Mononuclear cell (primary cell): ENCODE results near the gene SH3RF3. TPM values are rescaled to one million over a fixed set of nuclear protein-coding genes. Genes with fewer than 3 reads are reported as not detected.

ENCODE experiments used
- H3K27me3 ChIP-seq: 2 replicates; pipeline ENCODE4 v1.6.0; 2011; ENCODE audit warnings: low read length, control low read depth; ENCODE audit not compliant: insufficient read depth
- H3K4me1 ChIP-seq: 2 replicates; pipeline ENCODE4 v1.5.1; 2011; ENCODE audit warnings: mild to moderate bottlenecking, low read length, control low read depth; ENCODE audit not compliant: insufficient read depth
- H3K4me3 ChIP-seq: 2 replicates; pipeline ENCODE4 v1.5.1; 2011; ENCODE audit warnings: mild to moderate bottlenecking, low read length, moderate library complexity
- H3K9me3 ChIP-seq: 2 replicates; pipeline ENCODE4 v1.5.1; 2011; ENCODE audit warnings: low read depth, mild to moderate bottlenecking, control low read depth, low read length
- total RNA-seq: library from RNA; depleted of rRNA; stranded (reverse); fragments of >200 nt; gene quantifications from one replicate; pipeline ENCODE4 v1.2.3, GENCODE V29; 2012

The SH3RF3 gene
- total RNA-seq, 1 donor = 2.2 TPM

GRCh38 chr2:109185821-109186570 lies 57.0 kb downstream of the SH3RF3 start:
- no peaks in the 10 kb centered on the region for H3K27me3 ChIP-seq
- H3K4me3 ChIP-seq = no peak overlapping the region
- H3K9me3 ChIP-seq = no peaks in the 10 kb centered on the region
- no peaks in the 10 kb centered on the region for H3K4me1 ChIP-seq

- Histone ChIP-seq H3K27me3 (no peaks in the 10 kb centered on the region), H3K4me3 (no peak overlapping the region), H3K9me3 (no peaks in the 10 kb centered on the region), H3K4me1 (no peaks in the 10 kb centered on the region)
Observed at GRCh38 chr2:109186656-109187250, 57.7 kb downstream of the SH3RF3 start.

GRCh38 chr2:109187711-109188495 lies 58.9 kb downstream of the SH3RF3 start:
- H3K4me1 ChIP-seq = no peaks in the 10 kb centered on the region
- H3K4me3 ChIP-seq = no peak overlapping the region
- H3K9me3 ChIP-seq = no peaks in the 10 kb centered on the region
- H3K27me3 ChIP-seq = no peaks in the 10 kb centered on the region

DNA sequence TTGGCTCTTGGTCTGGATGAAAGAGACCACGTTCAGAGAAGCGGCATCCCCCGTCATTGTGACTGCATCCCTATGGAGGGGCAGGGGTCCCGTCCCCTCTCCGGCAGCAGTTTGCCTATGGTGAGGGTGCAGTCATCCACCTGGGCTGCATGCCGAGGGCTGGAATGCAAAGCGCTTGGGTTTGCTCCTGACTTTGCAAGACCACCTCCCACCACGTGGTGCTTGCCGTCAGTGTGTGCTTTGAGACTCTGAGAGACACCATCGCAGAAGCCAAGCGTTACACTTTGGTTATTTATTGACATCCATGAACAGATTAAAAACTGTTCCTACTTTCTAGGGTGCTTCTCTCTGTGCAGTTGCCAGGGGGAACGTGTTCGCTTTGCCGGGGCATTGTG lies 59.5 kb downstream of the SH3RF3 start:
- H3K27me3 ChIP-seq = no peaks in the 10 kb centered on the region
- no peaks in the 10 kb centered on the region for H3K9me3 ChIP-seq
- H3K4me3 ChIP-seq = no peak overlapping the region
- no peaks in the 10 kb centered on the region for H3K4me1 ChIP-seq

- H3K9me3 ChIP-seq = no peaks in the 10 kb centered on the region
- H3K27me3 ChIP-seq = no peaks in the 10 kb centered on the region
- no peaks in the 10 kb centered on the region for H3K4me1 ChIP-seq
- H3K4me3 ChIP-seq = no peak overlapping the region
Observed at GRCh38 chr2:109188898-109189297, 59.9 kb downstream of the SH3RF3 start.

GRCh38 chr2:109189751-109190150 lies 60.7 kb downstream of the SH3RF3 start:
- no peak overlapping the region for H3K4me3 ChIP-seq
- no peaks in the 10 kb centered on the region for H3K27me3 ChIP-seq
- H3K4me1 ChIP-seq = no peaks in the 10 kb centered on the region
- no peaks in the 10 kb centered on the region for H3K9me3 ChIP-seq

DNA sequence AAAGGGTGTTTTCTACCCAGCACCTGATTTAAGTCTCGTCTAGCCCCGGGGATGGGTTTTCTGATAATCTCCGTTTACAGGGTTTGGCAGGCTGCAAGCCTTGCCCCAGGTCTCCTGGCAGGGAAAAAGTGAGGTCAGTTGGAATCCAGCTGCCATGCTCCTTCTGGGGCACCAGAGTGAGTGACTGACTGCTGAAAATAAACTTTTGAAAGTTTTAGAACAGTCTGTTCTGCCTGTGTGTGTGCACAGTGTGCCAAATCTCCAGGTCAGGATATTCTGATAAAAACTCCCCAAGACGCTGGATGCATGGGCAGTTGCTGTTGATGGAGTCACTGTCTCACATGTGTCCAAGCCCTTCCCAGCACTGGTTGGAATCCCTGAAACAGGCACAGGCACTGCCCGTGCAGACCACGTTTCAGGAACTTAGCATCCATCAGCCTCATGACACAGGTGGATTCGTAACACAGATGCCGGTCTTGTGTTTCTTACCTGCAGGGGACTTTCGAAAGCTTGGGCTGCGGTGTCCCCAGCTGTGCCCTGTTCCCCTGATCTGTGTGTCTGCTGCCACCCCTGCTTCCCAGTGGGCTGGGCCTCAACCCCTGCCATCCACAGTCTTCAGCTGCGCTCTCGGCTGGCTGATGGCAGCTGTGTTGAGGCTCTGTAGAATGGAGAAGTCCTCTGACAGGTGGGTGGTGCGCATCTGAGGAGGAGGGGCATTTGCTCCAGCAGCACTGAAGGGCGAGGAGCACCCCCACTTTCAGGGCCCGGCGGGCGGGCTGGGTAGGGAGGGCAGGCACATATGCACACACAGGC lies 65.0 kb downstream of the SH3RF3 start:
- Histone ChIP-seq H3K4me1 (no peaks in the 10 kb centered on the region), H3K4me3 (no peak overlapping the region), H3K9me3 (no peaks in the 10 kb centered on the region), H3K27me3 (no peaks in the 10 kb centered on the region)

DNA sequence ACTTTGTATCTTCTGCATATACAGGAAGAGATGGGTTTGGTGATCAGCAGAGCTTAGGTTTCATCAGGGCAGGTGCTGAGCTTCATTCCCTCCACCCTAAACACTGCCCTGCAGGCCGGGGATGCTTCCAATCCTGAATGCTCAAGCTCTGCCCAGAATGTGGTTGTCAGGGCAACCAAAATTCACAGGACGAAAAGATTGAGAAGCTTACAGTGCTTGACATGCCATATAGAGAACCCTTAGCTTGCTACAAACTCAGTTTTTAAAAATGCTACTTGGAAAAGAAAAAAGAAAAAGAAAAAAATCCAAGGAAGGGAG lies 65.6 kb downstream of the SH3RF3 start:
- no peaks in the 10 kb centered on the region for H3K27me3 ChIP-seq
- no peak overlapping the region for H3K4me3 ChIP-seq
- no peaks in the 10 kb centered on the region for H3K4me1 ChIP-seq
- no peaks in the 10 kb centered on the region for H3K9me3 ChIP-seq

DNA sequence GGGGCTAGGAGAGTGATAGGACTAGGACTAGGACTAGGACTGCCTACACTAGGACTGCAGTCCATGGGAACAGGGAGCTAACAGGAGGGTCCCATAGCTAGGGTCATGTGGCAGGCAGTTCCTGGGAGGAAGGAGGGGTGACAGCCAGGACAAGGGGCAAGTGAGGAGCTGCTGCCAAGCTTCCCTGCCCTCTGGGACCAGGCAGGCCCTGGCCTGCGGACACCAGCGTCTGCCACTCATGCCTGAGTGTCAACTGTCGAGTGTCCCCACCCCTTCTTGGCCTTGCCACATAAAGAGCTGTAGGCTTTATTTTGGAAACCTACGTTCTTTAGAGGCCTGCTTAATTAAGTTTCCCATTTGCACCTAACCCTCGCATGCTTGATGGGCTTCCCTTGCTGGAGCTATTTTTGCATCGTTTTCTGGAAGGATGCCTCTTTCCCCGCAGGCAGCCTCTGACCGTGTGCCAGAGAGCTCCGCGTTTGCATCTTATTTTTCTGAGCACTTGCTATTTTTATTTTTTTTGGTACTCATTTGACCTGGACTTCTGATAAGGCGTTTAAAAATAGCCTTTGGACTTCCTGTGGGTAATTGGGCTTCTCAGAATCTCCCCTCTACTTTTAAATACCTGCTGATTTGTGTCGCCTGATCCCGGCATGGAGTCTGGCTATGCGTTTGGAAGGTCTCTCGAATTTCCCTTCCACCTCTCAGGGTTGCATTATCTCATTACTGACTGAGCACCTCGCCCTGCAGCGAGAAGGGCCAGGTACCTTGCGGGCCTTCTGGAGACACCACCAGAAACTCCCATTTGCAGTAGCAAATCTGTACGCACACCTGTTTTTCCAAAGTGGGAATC lies 66.4 kb downstream of the SH3RF3 start:
- no peaks in the 10 kb centered on the region for H3K27me3 ChIP-seq
- no peaks in the 10 kb centered on the region for H3K9me3 ChIP-seq
- no peak overlapping the region for H3K4me3 ChIP-seq
- H3K4me1 ChIP-seq = no peaks in the 10 kb centered on the region

GRCh38 chr2:109196081-109196875 lies 67.3 kb downstream of the SH3RF3 start:
- Histone ChIP-seq H3K9me3 (no peaks in the 10 kb centered on the region), H3K4me1 (no peaks in the 10 kb centered on the region), H3K4me3 (no peak overlapping the region), H3K27me3 (no peaks in the 10 kb centered on the region)

GRCh38 chr2:109197491-109198418 lies 68.8 kb downstream of the SH3RF3 start:
- no peaks in the 10 kb centered on the region for H3K4me1 ChIP-seq
- no peak overlapping the region for H3K4me3 ChIP-seq
- no peaks in the 10 kb centered on the region for H3K27me3 ChIP-seq
- H3K9me3 ChIP-seq = no peaks in the 10 kb centered on the region

- no peaks in the 10 kb centered on the region for H3K4me1 ChIP-seq
- no peak overlapping the region for H3K4me3 ChIP-seq
- no peaks in the 10 kb centered on the region for H3K9me3 ChIP-seq
- no peaks in the 10 kb centered on the region for H3K27me3 ChIP-seq
Observed at GRCh38 chr2:109199790-109200189, 70.8 kb downstream of the SH3RF3 start.
